ENCODE results near the gene ASPDH.

DNA sequence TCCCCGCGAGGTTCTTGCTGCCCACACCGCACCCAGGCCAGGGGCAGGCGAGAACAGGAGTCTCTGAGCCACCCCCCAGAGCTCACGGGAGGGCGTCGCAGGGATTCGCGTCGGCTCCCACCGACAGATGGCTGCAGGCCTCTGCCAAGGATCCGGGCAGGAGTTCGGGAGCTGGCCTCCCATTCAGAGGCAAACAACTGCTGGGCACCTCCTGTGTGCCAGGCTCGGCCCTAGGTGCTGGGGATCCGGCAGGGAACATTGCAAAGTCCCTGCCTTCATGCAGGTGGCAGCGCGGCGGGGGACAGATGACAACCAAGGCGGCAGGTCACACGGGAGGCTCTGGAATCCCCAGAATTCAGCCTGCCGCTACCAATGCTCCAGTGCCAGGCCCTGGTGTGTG is 29.2 kb upstream of the ASPDH start:
- TF ChIP-seq JUND (IDR thresholded peaks at IDR 0.05), result no peak
- TF ChIP-seq YY1 (IDR thresholded peaks at IDR 0.05; ENCODE audit: extremely low read depth, insufficient replicate concordance, low read depth, low read length), result no peak
- no peak for TF ChIP-seq EZH2phosphoT487 (IDR thresholded peaks at IDR 0.05; ENCODE audit: borderline replicate concordance)
- TF ChIP-seq RAD21 (IDR thresholded peaks at IDR 0.05; ENCODE audit: low read depth), result no peak
- TF ChIP-seq, protein P1, sequence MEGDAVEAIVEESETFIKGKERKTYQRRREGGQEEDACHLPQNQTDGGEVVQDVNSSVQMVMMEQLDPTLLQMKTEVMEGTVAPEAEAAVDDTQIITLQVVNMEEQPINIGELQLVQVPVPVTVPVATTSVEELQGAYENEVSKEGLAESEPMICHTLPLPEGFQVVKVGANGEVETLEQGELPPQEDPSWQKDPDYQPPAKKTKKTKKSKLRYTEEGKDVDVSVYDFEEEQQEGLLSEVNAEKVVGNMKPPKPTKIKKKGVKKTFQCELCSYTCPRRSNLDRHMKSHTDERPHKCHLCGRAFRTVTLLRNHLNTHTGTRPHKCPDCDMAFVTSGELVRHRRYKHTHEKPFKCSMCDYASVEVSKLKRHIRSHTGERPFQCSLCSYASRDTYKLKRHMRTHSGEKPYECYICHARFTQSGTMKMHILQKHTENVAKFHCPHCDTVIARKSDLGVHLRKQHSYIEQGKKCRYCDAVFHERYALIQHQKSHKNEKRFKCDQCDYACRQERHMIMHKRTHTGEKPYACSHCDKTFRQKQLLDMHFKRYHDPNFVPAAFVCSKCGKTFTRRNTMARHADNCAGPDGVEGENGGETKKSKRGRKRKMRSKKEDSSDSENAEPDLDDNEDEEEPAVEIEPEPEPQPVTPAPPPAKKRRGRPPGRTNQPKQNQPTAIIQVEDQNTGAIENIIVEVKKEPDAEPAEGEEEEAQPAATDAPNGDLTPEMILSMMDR (IDR thresholded peaks at IDR 0.05 in 2 of 3, conservative IDR thresholded peaks at IDR 0.05 in 1 of 3; ENCODE audit: borderline replicate concordance in 1 of 3, insufficient read depth in 1 of 3, low read depth in 2 of 3, low read length in 2 of 3), result no peak
- no peak for TF ChIP-seq EZH2 (IDR thresholded peaks at IDR 0.05)
- no peak for TF ChIP-seq POLR2A (IDR thresholded peaks at IDR 0.05; ENCODE audit: borderline replicate concordance, extremely low read depth, insufficient read depth, insufficient read length)
- TF ChIP-seq POLR2AphosphoS5 (IDR thresholded peaks at IDR 0.05; ENCODE audit: low read depth, low read length), result no peak
- no peak for TF ChIP-seq ZNF274 (IDR thresholded peaks at IDR 0.05; ENCODE audit: low read depth, low read length)
